Measurements from ENCODE around the gene DUOXA2. TPM values are rescaled to one million over a fixed set of nuclear protein-coding genes. Genes with fewer than 3 reads are reported as not detected.
"Not testable (repeated sequence)": the region's sequence is repeated elsewhere in the genome, so short reads cannot be mapped to it uniquely, and the experiment has no call there.

Gene DUOXA2
- polyA plus RNA-seq, 1 donor from 2014 or later = not detected

DNA sequence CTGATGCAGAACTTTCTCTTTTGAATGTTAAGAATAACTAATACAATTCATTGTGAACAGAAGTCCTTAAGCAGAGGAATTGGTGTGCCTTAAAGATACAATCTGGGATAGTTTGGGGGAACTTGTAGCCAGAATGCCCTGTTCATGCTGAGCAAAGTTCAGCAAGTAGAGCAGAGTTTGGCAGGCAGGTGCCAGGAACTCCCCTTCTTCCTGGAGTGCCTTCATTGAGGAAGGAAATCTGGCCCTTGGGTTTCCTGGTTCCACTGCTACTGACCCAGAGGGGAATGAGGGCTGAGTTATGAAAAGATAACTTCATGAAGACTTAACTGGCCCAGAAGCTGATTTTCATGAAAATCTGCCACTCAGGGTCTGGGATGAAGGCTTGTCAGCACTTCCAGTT, 40.5 kb upstream of the DUOXA2 start:
- not testable (repeated sequence) for H3K9ac ChIP-seq (ENCODE audit: low read length); H3K4me2 ChIP-seq (ENCODE audit: low read length); H2AFZ ChIP-seq (ENCODE audit: low read depth, low read length); H4K20me1 ChIP-seq (ENCODE audit: insufficient read depth); H3K27me3 ChIP-seq (ENCODE audit: insufficient read depth, low read depth, low read length); H3K79me2 ChIP-seq (replicated peaks; ENCODE audit: insufficient read depth, low read length); H3F3A ChIP-seq (ENCODE audit: insufficient read depth, low read length, poor library complexity, severe bottlenecking); H3K36me3 ChIP-seq (ENCODE audit: insufficient read depth, low read length); H3K9me3 ChIP-seq (ENCODE audit: low read length); H3K4me3 ChIP-seq (ENCODE audit: low read length); H3K27ac ChIP-seq (ENCODE audit: low read length); H3K9me2 ChIP-seq (ENCODE audit: insufficient read depth, low read length)

DNA sequence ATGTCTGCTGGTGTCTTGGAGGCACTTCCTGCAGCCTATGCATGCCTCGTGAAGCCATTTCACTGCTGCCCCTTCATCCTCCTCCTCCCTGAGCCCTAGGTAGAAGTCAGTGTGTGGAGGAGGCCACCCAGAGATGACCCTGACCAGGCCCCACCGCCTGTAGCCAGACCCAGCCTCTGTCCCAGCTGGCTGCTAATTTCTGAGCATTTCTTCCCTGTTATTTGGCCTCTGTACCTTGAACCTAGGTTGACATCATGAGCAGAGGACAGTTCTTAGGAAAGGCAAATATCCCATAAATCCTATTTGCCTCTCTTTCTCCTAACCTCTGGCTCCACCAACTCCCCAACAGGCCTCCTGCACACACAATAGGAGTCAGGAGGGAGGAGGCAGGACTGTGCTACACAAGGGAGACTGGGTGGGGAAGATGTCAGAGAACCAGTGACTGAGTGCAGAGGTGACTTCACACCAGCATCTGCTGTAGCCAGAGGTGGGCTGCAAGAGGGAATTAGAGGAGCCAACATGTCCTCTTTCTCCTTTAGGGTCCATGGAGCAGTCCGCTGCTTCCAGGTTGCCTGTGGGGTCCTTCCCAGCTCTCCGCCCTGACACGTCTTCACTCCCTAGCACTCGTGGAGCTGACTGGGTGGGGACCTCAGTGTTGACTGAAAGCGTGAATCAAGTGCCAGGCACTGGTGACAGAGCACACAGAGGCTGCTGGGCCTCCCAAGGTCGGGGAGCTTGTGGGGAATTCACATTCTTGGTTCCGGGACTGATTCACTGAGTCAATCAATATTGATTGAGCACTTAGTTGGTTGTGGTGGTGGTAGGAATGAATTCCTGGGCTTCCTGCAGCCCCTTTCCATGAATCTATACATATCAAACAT, 38.4 kb upstream of the DUOXA2 start:
- not testable (repeated sequence) for H3K9me2 ChIP-seq (ENCODE audit: insufficient read depth, low read length); H3K4me2 ChIP-seq (ENCODE audit: low read length); H3K9ac ChIP-seq (ENCODE audit: low read length); H3K27me3 ChIP-seq (ENCODE audit: insufficient read depth, low read depth, low read length); H3K4me3 ChIP-seq (ENCODE audit: low read length); H3K9me3 ChIP-seq (ENCODE audit: low read length); H3K36me3 ChIP-seq (ENCODE audit: insufficient read depth, low read length); H3K79me2 ChIP-seq (replicated peaks; ENCODE audit: insufficient read depth, low read length); H3K27ac ChIP-seq (ENCODE audit: low read length); H3F3A ChIP-seq (ENCODE audit: insufficient read depth, low read length, poor library complexity, severe bottlenecking); H4K20me1 ChIP-seq (ENCODE audit: insufficient read depth); H2AFZ ChIP-seq (ENCODE audit: low read depth, low read length)

DNA sequence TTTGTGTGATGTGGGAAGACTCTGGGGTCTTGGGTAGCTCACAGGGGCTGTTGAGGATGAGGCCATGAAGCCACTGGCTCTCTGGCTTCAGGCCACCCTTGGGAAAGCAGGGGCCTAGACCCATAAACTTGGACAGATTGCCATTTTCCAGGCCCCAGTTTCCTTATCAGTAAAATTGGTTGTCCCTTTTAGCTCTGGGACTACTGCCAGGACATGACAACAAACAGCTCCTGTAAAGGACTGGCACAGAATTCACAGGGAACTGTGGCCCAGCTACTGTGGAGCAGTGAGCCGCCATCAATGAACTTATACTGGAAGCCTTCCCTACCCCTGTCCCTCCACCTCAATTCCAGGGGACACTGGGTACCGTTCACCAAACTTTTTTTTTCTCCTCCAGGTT, 36.7 kb upstream of the DUOXA2 start:
- H3K9ac ChIP-seq (ENCODE audit: low read length); H3K79me2 ChIP-seq (replicated peaks; ENCODE audit: insufficient read depth, low read length); H3K9me2 ChIP-seq (ENCODE audit: insufficient read depth, low read length); H3F3A ChIP-seq (ENCODE audit: insufficient read depth, low read length, poor library complexity, severe bottlenecking); H3K36me3 ChIP-seq (ENCODE audit: insufficient read depth, low read length); H4K20me1 ChIP-seq (ENCODE audit: insufficient read depth); H3K27ac ChIP-seq (ENCODE audit: low read length); H3K9me3 ChIP-seq (ENCODE audit: low read length); H3K4me3 ChIP-seq (ENCODE audit: low read length); H3K4me2 ChIP-seq (ENCODE audit: low read length); H3K27me3 ChIP-seq (ENCODE audit: insufficient read depth, low read depth, low read length); H2AFZ ChIP-seq (ENCODE audit: low read depth, low read length): not testable (repeated sequence)

DNA sequence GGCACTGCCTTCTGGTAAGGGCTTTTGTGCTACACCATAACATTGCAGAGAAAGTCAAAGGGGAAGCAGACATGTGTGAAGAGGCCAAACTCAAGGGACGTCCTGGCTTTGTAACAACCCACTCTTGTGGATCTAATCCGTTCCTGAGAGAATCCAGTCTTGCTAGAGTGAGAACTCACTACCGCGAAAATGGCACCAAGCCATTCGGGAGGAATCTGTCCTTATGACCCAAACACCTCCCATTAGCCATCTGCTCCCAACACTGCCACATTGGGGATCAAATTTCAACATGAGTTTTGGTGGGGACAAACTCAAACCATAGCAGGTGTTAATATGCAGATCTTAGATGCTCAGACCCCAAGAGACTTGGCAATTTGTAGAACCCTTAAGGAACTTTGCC, 34.9 kb upstream of the DUOXA2 start:
- H3K27ac ChIP-seq (ENCODE audit: low read length); H3K9me3 ChIP-seq (ENCODE audit: low read length); H4K20me1 ChIP-seq (ENCODE audit: insufficient read depth); H3K36me3 ChIP-seq (ENCODE audit: insufficient read depth, low read length); H3K9ac ChIP-seq (ENCODE audit: low read length); H3K79me2 ChIP-seq (replicated peaks; ENCODE audit: insufficient read depth, low read length); H3K4me3 ChIP-seq (ENCODE audit: low read length); H2AFZ ChIP-seq (ENCODE audit: low read depth, low read length); H3K4me2 ChIP-seq (ENCODE audit: low read length); H3F3A ChIP-seq (ENCODE audit: insufficient read depth, low read length, poor library complexity, severe bottlenecking); H3K27me3 ChIP-seq (ENCODE audit: insufficient read depth, low read depth, low read length); H3K9me2 ChIP-seq (ENCODE audit: insufficient read depth, low read length): not testable (repeated sequence)

DNA sequence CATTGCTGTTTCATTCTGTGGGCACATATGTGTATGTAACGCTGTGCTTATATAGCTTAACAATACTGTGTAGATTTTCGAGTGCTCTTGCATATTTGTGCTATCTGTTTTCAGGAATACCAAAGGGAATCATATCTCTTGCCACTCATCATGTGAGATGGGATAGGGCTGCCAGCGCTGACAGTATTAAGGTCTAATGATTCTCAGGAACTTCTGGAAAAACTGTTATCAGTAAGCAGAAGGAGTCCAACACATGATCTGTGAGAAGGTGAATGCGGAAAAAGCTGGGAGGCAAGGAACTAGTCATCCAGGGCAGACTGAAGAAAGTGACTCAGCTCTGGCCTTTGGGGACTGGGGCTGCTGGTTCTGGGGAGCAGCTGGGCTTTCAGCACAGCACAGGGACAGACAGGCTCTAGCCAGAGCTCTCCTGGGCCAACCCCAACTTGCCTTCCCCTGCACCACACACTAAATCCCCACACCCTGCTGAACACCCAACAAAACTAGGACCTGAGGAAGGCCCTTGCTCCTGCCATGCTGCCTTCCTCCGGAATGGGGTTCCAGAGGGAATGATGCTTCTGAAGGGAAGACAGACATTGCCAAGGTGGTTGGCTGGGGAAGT, 34.4 kb upstream of the DUOXA2 start:
- H3K79me2 ChIP-seq (replicated peaks; ENCODE audit: insufficient read depth, low read length); H3K4me3 ChIP-seq (ENCODE audit: low read length); H2AFZ ChIP-seq (ENCODE audit: low read depth, low read length); H3K36me3 ChIP-seq (ENCODE audit: insufficient read depth, low read length); H3K9me3 ChIP-seq (ENCODE audit: low read length); H3K27ac ChIP-seq (ENCODE audit: low read length); H3K9me2 ChIP-seq (ENCODE audit: insufficient read depth, low read length); H3K9ac ChIP-seq (ENCODE audit: low read length); H3F3A ChIP-seq (ENCODE audit: insufficient read depth, low read length, poor library complexity, severe bottlenecking); H3K4me2 ChIP-seq (ENCODE audit: low read length); H3K27me3 ChIP-seq (ENCODE audit: insufficient read depth, low read depth, low read length); H4K20me1 ChIP-seq (ENCODE audit: insufficient read depth): not testable (repeated sequence)

DNA sequence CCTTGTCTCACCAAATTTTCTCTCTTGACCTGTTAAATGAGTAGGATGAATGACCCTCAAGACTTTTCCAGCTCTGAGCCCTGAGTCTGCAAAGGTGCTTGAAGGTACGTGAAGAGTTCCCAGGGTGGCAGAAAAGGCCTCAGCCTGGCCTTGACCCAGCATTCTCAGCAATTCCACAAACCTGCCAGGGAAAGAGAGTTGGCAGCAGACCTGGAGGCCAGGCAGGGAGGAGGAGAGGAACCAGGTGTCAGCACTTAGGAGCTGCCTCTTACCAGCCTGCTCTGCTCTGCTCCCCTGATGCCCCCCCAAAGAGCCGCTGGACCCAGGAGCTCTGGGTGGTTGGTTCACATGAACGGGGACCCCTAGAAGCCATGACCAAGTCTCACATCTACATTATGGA, 33.5 kb upstream of the DUOXA2 start:
- H3K4me3 ChIP-seq (ENCODE audit: low read length); H3K36me3 ChIP-seq (ENCODE audit: insufficient read depth, low read length); H3K9ac ChIP-seq (ENCODE audit: low read length); H4K20me1 ChIP-seq (ENCODE audit: insufficient read depth); H3K27ac ChIP-seq (ENCODE audit: low read length); H3K27me3 ChIP-seq (ENCODE audit: insufficient read depth, low read depth, low read length); H3K9me2 ChIP-seq (ENCODE audit: insufficient read depth, low read length); H3F3A ChIP-seq (ENCODE audit: insufficient read depth, low read length, poor library complexity, severe bottlenecking); H3K9me3 ChIP-seq (ENCODE audit: low read length); H2AFZ ChIP-seq (ENCODE audit: low read depth, low read length); H3K79me2 ChIP-seq (replicated peaks; ENCODE audit: insufficient read depth, low read length); H3K4me2 ChIP-seq (ENCODE audit: low read length): not testable (repeated sequence)

DNA sequence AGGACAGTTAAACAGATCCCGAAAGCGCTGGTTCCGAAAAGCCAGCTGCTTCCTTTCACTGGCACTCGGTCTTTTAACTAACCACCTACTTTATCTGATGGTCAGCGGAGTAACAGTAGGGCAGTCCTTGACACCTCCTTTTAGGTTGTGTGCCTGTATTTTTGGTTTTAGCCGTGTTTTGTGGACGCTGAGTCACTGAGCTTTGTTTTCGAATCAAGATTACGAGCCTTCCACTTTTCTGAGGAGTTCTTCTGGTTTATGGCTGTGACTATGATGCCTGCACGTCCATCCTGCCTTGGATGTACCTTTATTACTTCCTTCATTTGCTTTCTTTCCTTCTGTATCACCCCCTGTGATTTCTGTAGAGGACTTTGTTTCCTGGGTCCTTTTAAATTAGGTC, 31.7 kb upstream of the DUOXA2 start:
- not testable (repeated sequence) for H3K4me2 ChIP-seq (ENCODE audit: low read length)

More for the DNA sequence above, 31.7 kb upstream of the DUOXA2 start:
- H3K36me3 ChIP-seq (ENCODE audit: insufficient read depth, low read length); H3K9ac ChIP-seq (ENCODE audit: low read length); H4K20me1 ChIP-seq (ENCODE audit: insufficient read depth); H3K79me2 ChIP-seq (replicated peaks; ENCODE audit: insufficient read depth, low read length); H3K27me3 ChIP-seq (ENCODE audit: insufficient read depth, low read depth, low read length); H3F3A ChIP-seq (ENCODE audit: insufficient read depth, low read length, poor library complexity, severe bottlenecking); H2AFZ ChIP-seq (ENCODE audit: low read depth, low read length); H3K9me3 ChIP-seq (ENCODE audit: low read length); H3K4me3 ChIP-seq (ENCODE audit: low read length); H3K9me2 ChIP-seq (ENCODE audit: insufficient read depth, low read length); H3K27ac ChIP-seq (ENCODE audit: low read length): not testable (repeated sequence)
